ENCODE results near the gene GART.

DNA sequence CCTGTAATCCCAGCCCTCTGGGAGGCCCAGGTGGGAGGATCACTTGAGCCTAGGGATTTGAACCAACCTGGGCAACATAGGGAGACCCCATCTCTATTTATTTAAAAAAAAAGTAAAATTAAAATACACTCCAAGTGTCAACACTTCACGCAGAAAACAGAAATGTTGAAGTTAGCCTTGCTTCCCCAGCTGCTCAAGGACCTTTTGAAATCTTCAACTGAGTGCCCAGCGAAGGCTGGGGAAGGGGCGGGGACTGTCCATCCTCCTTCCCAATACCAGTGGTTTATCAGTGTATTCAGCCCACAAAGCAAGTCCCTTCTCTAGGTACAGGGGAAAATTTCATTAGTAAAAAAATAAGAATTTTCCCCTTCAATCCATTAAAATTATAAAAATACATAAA lies 48.2 kb downstream of the GART start:
- TF ChIP-seq, protein P1, sequence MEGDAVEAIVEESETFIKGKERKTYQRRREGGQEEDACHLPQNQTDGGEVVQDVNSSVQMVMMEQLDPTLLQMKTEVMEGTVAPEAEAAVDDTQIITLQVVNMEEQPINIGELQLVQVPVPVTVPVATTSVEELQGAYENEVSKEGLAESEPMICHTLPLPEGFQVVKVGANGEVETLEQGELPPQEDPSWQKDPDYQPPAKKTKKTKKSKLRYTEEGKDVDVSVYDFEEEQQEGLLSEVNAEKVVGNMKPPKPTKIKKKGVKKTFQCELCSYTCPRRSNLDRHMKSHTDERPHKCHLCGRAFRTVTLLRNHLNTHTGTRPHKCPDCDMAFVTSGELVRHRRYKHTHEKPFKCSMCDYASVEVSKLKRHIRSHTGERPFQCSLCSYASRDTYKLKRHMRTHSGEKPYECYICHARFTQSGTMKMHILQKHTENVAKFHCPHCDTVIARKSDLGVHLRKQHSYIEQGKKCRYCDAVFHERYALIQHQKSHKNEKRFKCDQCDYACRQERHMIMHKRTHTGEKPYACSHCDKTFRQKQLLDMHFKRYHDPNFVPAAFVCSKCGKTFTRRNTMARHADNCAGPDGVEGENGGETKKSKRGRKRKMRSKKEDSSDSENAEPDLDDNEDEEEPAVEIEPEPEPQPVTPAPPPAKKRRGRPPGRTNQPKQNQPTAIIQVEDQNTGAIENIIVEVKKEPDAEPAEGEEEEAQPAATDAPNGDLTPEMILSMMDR (conservative IDR thresholded peaks at IDR 0.05; ENCODE audit: low read length): no peak
- TF ChIP-seq EZH2phosphoT487 (IDR thresholded peaks at IDR 0.05; ENCODE audit: borderline replicate concordance, low read depth, low read length): no peak

Data from OCI-LY7 (cell line).